GM18505 (cell line): ENCODE results near the gene MAGI2.
"Not testable (repeated sequence)": the region's sequence is repeated elsewhere in the genome, so short reads cannot be mapped to it uniquely, and the experiment has no call there.

ENCODE experiments used
- ATAC-seq: cut with Tn5 transposase; IDR thresholded peaks from one replicate; pipeline ENCODE4 v1.9.1; 2021; ENCODE audit not compliant: unreplicated experiment
- POLR2A ChIP-seq: IDR thresholded peaks from 4 replicates; pipeline ENCODE4 v1.6.1; 2011; ENCODE audit warnings: borderline replicate concordance; ENCODE audit not compliant: insufficient read depth, insufficient read length; ENCODE audit errors: extremely low read depth

Gene MAGI2

DNA sequence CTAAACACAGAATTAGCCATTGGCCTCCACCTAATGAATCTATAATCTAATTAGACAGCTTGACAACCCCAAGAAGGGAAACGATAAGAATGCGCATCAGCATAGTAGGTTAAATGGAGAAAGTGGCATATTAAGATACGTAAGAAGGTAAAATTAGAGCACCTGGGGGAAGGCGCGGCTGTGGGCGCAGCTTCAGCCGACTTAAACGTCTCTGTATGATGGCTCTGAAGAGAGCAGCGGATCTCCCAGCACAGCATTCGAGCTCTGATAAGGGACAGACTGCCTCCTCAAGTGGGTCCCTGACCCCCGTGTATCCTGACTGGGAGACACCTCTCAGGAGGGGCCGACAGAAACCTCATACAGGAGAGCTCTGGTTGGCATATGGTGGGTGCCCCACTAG lies 1136.1 kb downstream of the MAGI2 start:
- no peak for TF ChIP-seq POLR2A
- ATAC-seq: no peak

DNA sequence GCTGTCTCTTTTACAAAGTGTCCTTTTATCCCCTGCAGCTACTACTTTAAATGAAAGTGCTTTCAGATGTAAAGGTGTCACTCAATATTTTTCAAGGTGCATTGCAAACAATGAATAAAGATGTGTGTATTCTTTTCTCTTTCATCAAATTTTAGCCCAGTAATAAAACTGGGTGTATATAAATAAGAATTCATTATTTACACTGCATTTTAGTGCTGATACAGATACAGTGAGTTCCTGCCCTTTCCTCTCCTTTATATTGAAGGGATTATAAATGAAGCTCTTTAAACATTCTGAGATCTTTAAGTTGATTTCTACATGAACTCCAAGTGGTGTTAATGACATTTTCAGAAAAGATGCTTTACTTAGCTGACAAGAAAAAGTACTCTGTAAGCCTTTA lies 1137.4 kb downstream of the MAGI2 start:
- no peak for ATAC-seq
- no peak for TF ChIP-seq POLR2A

DNA sequence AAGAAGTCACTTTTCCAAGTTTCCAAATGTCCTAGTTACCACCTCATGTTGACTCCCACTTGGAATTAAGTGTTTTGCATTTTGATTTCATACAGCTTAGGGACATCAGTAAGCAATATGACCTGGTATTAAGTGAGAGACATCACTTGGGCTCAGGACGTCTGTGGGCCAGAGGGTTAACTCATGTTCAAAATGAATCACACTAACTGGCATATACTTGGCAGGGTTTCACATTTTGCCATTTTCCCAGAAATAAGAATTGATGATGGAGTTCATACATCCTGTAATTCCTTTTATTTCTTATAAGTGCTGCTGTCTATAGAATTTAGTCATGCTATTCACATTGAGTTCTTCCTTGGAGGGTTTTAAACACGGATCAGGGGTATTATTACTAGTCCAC lies 1138.3 kb downstream of the MAGI2 start:
- no peak for ATAC-seq
- no peak for TF ChIP-seq POLR2A

DNA sequence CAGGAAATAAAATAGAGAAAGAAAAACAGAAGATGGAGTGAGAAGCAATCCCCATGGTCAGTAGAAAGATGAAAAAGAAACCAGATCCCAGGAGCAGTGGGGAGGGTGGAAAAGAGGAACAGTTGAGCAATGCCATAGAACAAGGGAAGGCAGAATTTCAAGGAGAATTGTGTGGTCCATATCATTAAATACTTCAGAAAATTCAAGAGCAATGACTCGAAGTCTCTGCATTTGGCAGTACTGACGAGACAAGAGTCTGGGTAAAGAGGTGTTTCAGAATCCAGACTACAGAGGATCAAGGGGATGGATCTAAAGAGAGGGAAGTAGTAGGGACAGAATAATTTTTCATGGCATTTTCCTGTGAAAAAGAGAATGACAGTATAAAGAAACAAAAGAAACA lies 1142.3 kb downstream of the MAGI2 start:
- TF ChIP-seq POLR2A: no peak
- ATAC-seq: no peak

DNA sequence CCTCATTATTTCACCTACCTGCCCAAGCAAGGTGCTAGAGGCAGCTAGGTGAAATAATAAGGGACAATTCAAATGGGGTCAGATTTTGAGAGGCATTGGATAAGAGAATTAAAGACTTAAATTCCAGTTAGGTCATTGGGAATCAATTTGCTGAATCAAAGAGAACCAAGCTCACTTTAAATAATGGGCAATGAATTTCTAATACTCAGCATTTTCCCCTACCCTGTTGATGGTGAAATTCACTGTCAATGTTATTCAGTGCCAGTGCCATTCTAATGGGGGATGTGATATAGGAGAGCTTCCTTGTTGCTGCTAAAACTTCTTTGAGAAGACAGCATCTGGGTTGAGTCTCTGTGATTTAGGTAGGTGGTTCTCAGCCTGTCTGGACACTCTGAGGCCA lies 1145.6 kb downstream of the MAGI2 start:
- TF ChIP-seq POLR2A: no peak
- no peak for ATAC-seq

DNA sequence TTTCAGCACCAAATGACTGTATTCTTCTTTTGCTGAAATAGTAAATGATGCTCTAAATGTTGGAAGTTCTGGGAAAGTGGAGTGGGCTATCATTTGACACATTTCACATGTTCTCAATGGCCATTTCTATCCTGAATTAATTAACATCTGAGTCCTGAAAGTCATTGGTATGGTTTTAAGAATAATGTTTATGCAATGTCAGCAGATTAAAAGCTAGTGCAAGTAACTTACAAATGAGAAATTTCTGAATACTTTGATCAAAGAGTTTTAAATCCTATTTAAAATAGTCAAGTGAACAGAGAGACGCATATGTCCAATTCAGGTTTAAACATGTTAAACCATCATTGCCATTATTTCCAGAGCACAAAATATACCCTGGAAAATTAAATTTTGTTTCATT lies 1146.8 kb downstream of the MAGI2 start:
- no peak for TF ChIP-seq POLR2A
- ATAC-seq: no peak

DNA sequence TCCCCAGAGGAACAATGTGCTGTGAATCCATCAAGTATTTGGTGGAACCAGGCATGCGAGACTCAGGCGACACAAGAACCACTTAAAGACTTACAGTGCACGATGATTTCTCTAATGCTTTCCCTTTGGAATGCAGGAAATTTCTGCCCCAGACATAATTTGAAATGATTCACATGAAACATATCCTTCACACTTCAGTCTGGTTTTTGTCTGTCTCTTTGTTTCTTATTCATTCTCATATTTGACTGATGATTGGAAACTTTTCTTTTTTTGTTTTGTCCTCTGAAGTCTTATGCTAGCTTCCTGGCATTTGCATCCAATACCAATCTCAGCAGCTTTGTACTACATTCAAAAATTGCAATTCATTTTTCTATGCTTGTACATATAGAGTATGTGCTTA lies 1152.1 kb downstream of the MAGI2 start:
- no peak for ATAC-seq
- no peak for TF ChIP-seq POLR2A

DNA sequence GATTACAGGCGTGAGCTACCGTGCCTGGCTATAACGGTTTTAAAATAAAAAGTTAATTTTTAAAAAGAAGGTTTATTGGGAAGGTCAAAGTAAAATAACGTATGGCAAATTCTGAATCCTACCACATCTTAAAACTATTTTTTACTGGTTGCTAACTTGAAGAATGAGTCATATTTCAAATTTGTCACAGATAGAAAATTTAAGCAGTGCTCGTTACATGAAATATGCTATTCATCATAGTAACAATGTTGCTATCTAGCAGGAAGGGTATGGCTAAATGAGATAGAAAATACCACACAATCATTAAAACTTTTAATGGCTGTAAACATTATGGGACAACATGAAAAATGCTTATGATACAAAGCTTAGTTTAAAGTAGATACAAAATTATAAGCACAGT lies 1154.4 kb downstream of the MAGI2 start:
- ATAC-seq: no peak
- TF ChIP-seq POLR2A: no peak

DNA sequence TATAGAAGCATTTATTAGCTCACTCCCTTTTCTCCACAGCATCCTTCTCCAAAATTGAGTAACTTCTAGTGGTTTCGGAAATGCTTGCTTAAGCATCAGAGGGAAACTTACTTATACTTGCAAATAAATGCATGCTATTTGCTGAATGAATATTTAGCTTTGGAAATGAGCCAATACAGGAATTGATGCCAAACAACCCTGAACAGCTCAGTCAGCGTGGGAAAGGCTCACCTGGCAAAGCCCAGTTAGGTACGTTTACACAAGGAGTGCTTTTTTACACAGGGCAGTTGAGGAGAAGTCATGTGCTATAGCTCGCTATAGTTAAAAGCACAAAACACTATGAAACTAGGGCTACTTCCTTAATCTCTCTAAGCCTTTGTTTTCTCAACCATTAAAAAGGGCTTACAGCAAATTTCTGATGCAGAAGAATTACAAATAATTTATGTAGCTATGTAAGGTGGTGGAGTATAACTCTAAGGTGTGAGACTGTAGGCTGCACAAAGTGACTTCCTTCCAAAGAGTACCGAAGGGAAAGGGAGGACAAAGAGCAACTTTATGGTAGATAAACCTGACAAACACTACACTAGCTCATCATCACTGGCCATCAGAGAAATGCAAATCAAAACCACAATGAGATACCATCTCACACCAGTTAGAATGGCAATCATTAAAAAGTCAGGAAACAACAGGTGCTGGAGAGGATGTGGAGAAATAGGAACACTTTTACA lies 1156.7 kb downstream of the MAGI2 start:
- no peak for TF ChIP-seq POLR2A
- no peak for ATAC-seq

DNA sequence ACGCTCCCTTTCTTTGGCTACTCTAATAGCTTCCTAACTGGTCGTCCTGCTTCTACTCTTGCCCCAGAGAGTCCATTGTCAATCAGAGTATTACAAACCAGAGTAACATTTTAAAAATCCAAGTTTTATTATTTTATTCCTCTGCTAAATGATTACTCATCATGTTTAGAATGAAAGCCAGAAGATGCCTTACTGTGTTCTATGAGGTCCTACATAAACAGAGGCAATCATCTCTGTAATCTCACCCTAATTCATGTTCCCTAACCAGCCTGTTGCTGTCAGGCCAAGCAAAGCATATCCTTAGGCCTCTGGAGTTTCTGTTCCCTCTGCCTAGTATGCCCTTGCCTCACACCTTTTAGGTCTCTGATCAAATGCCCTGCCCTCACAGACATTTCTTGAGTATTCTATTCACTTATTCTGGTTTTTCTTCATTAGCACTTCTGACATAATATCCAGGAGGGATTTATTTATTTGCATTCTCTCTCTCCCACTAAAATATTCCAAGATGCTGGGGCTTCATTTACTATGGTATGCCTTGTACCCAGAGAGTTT lies 1157.3 kb downstream of the MAGI2 start:
- ATAC-seq: no peak
- no peak for TF ChIP-seq POLR2A

DNA sequence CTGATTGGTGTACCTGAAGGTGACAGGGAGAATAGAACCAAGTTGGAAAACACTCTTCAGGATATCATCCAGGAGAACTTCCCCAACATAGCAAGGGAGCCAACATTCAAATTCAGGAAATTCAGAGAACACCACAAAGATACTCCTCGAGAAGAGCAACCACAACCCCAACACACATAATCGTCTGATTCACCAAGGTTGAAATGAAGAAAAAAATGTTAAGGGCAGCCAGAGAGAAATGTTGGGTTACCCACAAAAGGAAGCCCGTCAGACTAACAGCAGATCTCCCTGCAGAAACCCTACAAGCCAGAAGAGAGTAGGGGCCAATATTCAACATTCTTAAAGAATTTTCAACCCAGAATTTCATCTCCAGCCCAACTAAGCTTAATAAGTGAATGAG lies 1164.0 kb downstream of the MAGI2 start:
- ATAC-seq: not testable (repeated sequence)

DNA sequence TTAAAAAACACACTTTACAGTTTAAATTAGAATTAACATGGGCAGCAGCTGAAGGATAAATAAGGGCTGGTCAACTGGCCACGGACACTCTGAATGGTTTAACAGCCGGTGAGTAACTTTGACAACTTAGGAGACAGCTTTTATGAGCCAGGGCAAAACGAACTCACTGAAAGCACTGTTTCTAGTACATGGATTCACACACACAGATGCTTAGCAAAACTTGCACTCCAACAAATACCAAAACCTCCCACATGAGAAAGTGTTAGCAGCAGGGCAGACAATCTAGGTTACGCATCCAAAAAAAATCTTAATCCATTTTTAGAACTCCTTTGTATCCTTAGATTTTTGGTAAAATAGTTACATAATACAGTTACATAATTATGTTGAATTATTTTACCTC lies 1168.5 kb downstream of the MAGI2 start:
- TF ChIP-seq POLR2A: no peak
- no peak for ATAC-seq

DNA sequence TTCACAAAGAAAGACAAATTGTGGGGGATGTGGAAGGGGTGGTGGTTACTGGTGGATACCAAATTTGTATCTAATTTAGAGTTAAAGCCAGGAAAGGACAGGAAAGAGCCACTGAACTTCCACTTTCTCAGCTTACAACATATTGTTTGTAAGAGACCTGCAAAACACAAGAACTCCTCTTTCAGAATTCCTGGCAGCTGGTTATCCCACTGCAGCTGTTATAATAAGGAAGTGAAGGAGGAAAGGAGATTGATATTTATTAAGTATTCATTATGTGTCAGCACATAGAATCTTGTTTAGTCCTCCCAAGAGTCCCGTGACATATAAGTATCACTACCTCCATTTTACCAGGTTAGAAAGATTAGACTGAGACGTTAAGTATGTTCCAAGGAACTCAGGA lies 1173.2 kb downstream of the MAGI2 start:
- ATAC-seq: no peak
- no peak for TF ChIP-seq POLR2A

DNA sequence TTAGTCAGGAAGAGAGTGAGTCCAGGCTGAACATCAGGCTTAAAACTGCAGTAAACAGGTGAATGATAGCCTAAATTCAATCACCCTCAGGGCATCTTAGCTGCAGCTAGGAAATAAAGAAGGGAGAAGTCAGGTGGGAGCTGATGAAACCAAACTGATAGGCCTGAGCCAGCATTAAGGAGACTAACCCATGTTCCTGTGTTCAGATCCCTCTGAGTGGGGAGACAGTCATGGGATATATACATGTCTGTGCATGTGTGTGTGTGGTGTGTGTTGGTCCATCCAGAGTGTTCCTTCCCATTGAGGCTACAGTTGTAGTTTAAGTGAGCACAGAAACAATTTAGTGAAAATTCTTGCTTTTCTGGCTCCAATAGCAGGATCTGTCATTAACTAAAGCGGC lies 1174.0 kb downstream of the MAGI2 start:
- no peak for ATAC-seq
- TF ChIP-seq POLR2A: no peak

DNA sequence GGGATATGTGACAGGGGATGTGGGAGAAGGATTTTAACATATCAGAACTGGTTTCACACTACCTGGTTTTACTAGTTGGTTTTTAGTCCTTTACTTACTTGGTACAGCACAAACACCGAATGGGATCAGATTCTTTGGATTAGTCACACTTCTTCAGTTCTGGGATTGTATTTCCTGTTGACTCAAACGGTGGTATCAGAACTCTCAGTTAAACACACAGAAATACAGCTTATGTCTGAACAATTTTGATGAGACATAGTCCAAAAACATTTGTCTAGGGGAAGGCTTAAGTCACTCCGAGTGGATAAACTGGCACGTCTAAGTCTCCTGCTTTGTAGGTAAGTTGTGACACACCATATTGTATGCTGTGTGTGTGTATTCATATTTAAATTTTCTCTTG lies 1174.4 kb downstream of the MAGI2 start:
- no peak for ATAC-seq
- TF ChIP-seq POLR2A: no peak
